ENCODE data around the gene DEUP1. TPM values are rescaled to one million over a fixed set of nuclear protein-coding genes. Genes with fewer than 3 reads are reported as not detected.
A peak's percentile ranks its signal among the peaks of the same experiment; 100 is the strongest.
"Not testable (repeated sequence)": the region's sequence is repeated elsewhere in the genome, so short reads cannot be mapped to it uniquely, and the experiment has no call there.

The DEUP1 gene
- not detected for polyA plus RNA-seq

- H3K9me3 Mint-ChIP-seq = peaks cover 0 to 9% (median 5%) of the 10 kb centered on the region in 6 donors
- H3K4me3 Mint-ChIP-seq = peak within 1 kb of the TSS in 3 of 5 donors; percentile 15 to 34 (median 34)
- peak in 1 of 3 donors; percentile 2 for DNase-seq
- H3K36me3 Mint-ChIP-seq = no peaks in the 10 kb centered on the region
- H3K27me3 Mint-ChIP-seq (ENCODE audit: low read depth in 3 of 3) = peaks cover 6 to 20% (median 13%) of the 10 kb centered on the region in 3 donors
- no peak within 1 kb of the TSS for H3K27ac Mint-ChIP-seq
- H3K4me1 Mint-ChIP-seq = peaks cover 0 to 3% of the 10 kb centered on the region in 2 donors
Observed at GRCh38 chr11:93330446-93330984, at the start of gene DEUP1. DEUP1 (plus strand) TSS chr11:93330742; CDS start chr11:93332260, 1,518 bp downstream.

- Mint-ChIP-seq H3K27ac (no peak overlapping the region), H3K36me3 (no peaks in the 10 kb centered on the region), H3K4me1 (no peaks in the 10 kb centered on the region), H3K27me3 (ENCODE audit: low read depth in 3 of 3) (peaks cover 0 to 2% (median 0%) of the 10 kb centered on the region in 3 donors), H3K9me3 (peaks cover 0 to 3% (median 0%) of the 10 kb centered on the region in 6 donors), H3K4me3 (no peak overlapping the region)
- DNase-seq = no peak
Observed at GRCh38 chr11:93285430-93285829, 45.1 kb upstream of the DEUP1 start.

GRCh38 chr11:93287434-93287833 is 43.1 kb upstream of the DEUP1 start:
- DNase-seq = no peak
- H3K36me3 Mint-ChIP-seq = no peaks in the 10 kb centered on the region
- no peaks in the 10 kb centered on the region for H3K4me1 Mint-ChIP-seq
- H3K9me3 Mint-ChIP-seq = peaks cover 0 to 4% (median 0%) of the 10 kb centered on the region in 6 donors
- H3K27ac Mint-ChIP-seq = no peak overlapping the region
- H3K27me3 Mint-ChIP-seq (ENCODE audit: low read depth in 3 of 3) = peaks cover 0 to 2% (median 1%) of the 10 kb centered on the region in 3 donors
- no peak overlapping the region for H3K4me3 Mint-ChIP-seq

GRCh38 chr11:93288079-93288478 is 42.5 kb upstream of the DEUP1 start:
- H3K4me1 Mint-ChIP-seq = no peaks in the 10 kb centered on the region
- no peaks in the 10 kb centered on the region for H3K36me3 Mint-ChIP-seq
- no peak for DNase-seq
- H3K27ac Mint-ChIP-seq = no peak overlapping the region
- no peak overlapping the region for H3K4me3 Mint-ChIP-seq
- H3K9me3 Mint-ChIP-seq = peaks cover 0 to 4% (median 0%) of the 10 kb centered on the region in 6 donors
- H3K27me3 Mint-ChIP-seq (ENCODE audit: low read depth in 3 of 3) = peaks cover 0 to 2% (median 1%) of the 10 kb centered on the region in 3 donors

- Mint-ChIP-seq H3K36me3 (no peaks in the 10 kb centered on the region), H3K4me3 (no peak overlapping the region), H3K27ac (no peak overlapping the region), H3K4me1 (no peaks in the 10 kb centered on the region), H3K27me3 (ENCODE audit: low read depth in 3 of 3) (peaks cover 0 to 2% (median 1%) of the 10 kb centered on the region in 3 donors), H3K9me3 (peaks cover 0 to 4% (median 0%) of the 10 kb centered on the region in 6 donors)
- DNase-seq = no peak
Observed at GRCh38 chr11:93288767-93289166, 41.8 kb upstream of the DEUP1 start.

- no peak overlapping the region for H3K27ac Mint-ChIP-seq
- no peak overlapping the region for H3K4me3 Mint-ChIP-seq
- H3K36me3 Mint-ChIP-seq = no peaks in the 10 kb centered on the region
- DNase-seq = no peak
- peaks cover 0 to 3% of the 10 kb centered on the region in 2 donors for H3K4me1 Mint-ChIP-seq
- H3K27me3 Mint-ChIP-seq (ENCODE audit: low read depth in 3 of 3) = peaks cover 0 to 2% (median 1%) of the 10 kb centered on the region in 3 donors
- peaks cover 0 to 4% (median 0%) of the 10 kb centered on the region in 6 donors for H3K9me3 Mint-ChIP-seq
Observed at GRCh38 chr11:93289782-93290463, 40.6 kb upstream of the DEUP1 start.

- Mint-ChIP-seq H3K27ac (no peak overlapping the region), H3K9me3 (peaks cover 0 to 4% (median 0%) of the 10 kb centered on the region in 6 donors), H3K4me1 (peaks cover 0 to 5% of the 10 kb centered on the region in 2 donors), H3K27me3 (ENCODE audit: low read depth in 3 of 3) (peaks cover 0 to 2% (median 1%) of the 10 kb centered on the region in 3 donors), H3K4me3 (no peak overlapping the region), H3K36me3 (no peaks in the 10 kb centered on the region)
- no peak for DNase-seq
Observed at GRCh38 chr11:93291110-93291509, 39.4 kb upstream of the DEUP1 start.

- H3K4me3 Mint-ChIP-seq = no peak overlapping the region
- H3K36me3 Mint-ChIP-seq = no peaks in the 10 kb centered on the region
- H3K9me3 Mint-ChIP-seq = peaks cover 0 to 4% (median 0%) of the 10 kb centered on the region in 6 donors
- no peak overlapping the region for H3K27ac Mint-ChIP-seq
- H3K27me3 Mint-ChIP-seq (ENCODE audit: low read depth in 3 of 3) = peaks cover 0 to 2% (median 1%) of the 10 kb centered on the region in 3 donors
- no peak for DNase-seq
- H3K4me1 Mint-ChIP-seq = peaks cover 0 to 5% of the 10 kb centered on the region in 2 donors
Observed at GRCh38 chr11:93291898-93292297, 38.6 kb upstream of the DEUP1 start.

- Mint-ChIP-seq H3K36me3 (no peaks in the 10 kb centered on the region), H3K4me3 (no peak overlapping the region), H3K4me1 (peaks cover 0 to 5% of the 10 kb centered on the region in 2 donors), H3K27ac (no peak overlapping the region), H3K9me3 (peaks cover 0 to 4% (median 0%) of the 10 kb centered on the region in 6 donors), H3K27me3 (ENCODE audit: low read depth in 3 of 3) (peaks cover 0 to under 1% (median 0%) of the 10 kb centered on the region in 3 donors)
- no peak for DNase-seq
Observed at GRCh38 chr11:93295921-93296575, 34.5 kb upstream of the DEUP1 start.

GRCh38 chr11:93303689-93304088 is 26.9 kb upstream of the DEUP1 start:
- H3K4me1 Mint-ChIP-seq = no peaks in the 10 kb centered on the region
- H3K9me3 Mint-ChIP-seq = peaks cover 0 to 2% (median under 1%) of the 10 kb centered on the region in 6 donors
- no peak overlapping the region for H3K27ac Mint-ChIP-seq
- no peak for DNase-seq
- peaks cover 0 to 2% (median 1%) of the 10 kb centered on the region in 3 donors for H3K27me3 Mint-ChIP-seq (ENCODE audit: low read depth in 3 of 3)
- no peak overlapping the region for H3K4me3 Mint-ChIP-seq
- no peaks in the 10 kb centered on the region for H3K36me3 Mint-ChIP-seq

- H3K4me1 Mint-ChIP-seq; H3K27ac Mint-ChIP-seq; H3K4me3 Mint-ChIP-seq; H3K27me3 Mint-ChIP-seq (ENCODE audit: low read depth in 3 of 3); DNase-seq: not testable (repeated sequence)
- Mint-ChIP-seq H3K36me3 (peaks cover 0 to 15% (median 0%) of the 10 kb centered on the region in 3 donors), H3K9me3 (peaks cover 5 to 47% (median 28%) of the 10 kb centered on the region in 6 donors)
Observed at GRCh38 chr11:93314399-93314798, 16.1 kb upstream of the DEUP1 start.

- H3K36me3 Mint-ChIP-seq = peaks cover 0 to 10% (median 0%) of the 10 kb centered on the region in 3 donors
- no peak overlapping the region for H3K27ac Mint-ChIP-seq
- peaks cover 5 to 27% (median 22%) of the 10 kb centered on the region in 6 donors for H3K9me3 Mint-ChIP-seq
- H3K27me3 Mint-ChIP-seq (ENCODE audit: low read depth in 3 of 3) = peaks cover 0 to 3% (median 0%) of the 10 kb centered on the region in 3 donors
- DNase-seq = no peak
- H3K4me3 Mint-ChIP-seq = no peak overlapping the region
- H3K4me1 Mint-ChIP-seq = no peaks in the 10 kb centered on the region
Observed at GRCh38 chr11:93319224-93319839, 11.2 kb upstream of the DEUP1 start.

GRCh38 chr11:93320230-93320629 is 10.3 kb upstream of the DEUP1 start:
- H3K27ac Mint-ChIP-seq = no peak overlapping the region
- H3K27me3 Mint-ChIP-seq (ENCODE audit: low read depth in 3 of 3) = peaks cover 0 to 3% (median 0%) of the 10 kb centered on the region in 3 donors
- H3K4me1 Mint-ChIP-seq = no peaks in the 10 kb centered on the region
- peaks cover 3 to 22% (median 14%) of the 10 kb centered on the region in 6 donors for H3K9me3 Mint-ChIP-seq
- peaks cover 0 to 5% (median 0%) of the 10 kb centered on the region in 3 donors for H3K36me3 Mint-ChIP-seq
- no peak overlapping the region for H3K4me3 Mint-ChIP-seq
- DNase-seq = no peak

Data from immature natural killer cell (primary cell).